ENCODE measurements around the gene INTS1. TPM values are rescaled to one million over a fixed set of nuclear protein-coding genes. Genes with fewer than 3 reads are reported as not detected.
A peak's percentile ranks its signal among the peaks of the same experiment; 100 is the strongest.

The INTS1 gene
- total RNA-seq, 1 donor, result 53.1 TPM

DNA sequence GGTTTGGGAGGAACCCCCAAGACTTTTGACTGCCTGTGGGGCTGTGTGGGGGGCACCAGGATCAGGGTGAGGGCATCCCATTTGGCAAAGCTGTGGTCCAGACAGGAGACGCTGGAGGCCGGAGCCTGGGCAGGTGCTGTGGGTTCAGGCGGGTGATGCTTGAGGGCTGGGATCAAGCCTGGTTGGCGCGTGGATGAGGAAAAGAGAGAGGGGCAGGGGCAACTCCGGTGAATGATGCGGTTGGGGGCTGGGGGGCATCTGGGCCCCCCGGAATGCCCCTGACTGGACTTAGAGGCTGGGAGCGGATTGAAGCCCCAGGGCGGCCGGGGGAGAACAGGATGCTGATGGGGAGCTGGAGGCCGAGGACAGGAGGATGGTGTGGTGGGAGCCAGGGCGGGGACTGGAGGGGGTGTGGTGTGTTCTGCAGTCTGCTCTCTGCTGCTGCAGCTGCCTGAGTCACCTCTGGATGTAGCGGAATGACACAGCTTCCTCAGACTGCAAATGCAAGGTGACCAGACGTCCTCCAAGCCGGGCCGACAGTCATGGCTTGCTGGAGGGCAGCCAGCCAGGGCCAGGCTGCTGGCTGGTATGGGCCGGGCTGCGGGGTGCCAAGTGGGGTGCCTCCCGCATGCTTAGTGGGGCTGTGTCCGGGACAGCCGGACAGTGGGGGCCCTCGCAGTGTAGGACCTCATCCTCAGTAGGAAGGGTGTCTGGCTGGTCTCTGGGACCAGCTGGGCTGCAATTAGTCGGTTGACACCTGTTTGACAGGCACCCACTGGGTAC is 29.5 kb upstream of the INTS1 start:
- DNase-seq (ENCODE audit: low read depth), result peak; percentile 77
- TF ChIP-seq, protein P1, sequence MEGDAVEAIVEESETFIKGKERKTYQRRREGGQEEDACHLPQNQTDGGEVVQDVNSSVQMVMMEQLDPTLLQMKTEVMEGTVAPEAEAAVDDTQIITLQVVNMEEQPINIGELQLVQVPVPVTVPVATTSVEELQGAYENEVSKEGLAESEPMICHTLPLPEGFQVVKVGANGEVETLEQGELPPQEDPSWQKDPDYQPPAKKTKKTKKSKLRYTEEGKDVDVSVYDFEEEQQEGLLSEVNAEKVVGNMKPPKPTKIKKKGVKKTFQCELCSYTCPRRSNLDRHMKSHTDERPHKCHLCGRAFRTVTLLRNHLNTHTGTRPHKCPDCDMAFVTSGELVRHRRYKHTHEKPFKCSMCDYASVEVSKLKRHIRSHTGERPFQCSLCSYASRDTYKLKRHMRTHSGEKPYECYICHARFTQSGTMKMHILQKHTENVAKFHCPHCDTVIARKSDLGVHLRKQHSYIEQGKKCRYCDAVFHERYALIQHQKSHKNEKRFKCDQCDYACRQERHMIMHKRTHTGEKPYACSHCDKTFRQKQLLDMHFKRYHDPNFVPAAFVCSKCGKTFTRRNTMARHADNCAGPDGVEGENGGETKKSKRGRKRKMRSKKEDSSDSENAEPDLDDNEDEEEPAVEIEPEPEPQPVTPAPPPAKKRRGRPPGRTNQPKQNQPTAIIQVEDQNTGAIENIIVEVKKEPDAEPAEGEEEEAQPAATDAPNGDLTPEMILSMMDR (IDR thresholded peaks at IDR 0.05; ENCODE audit: insufficient read depth, low read length), result no peak
- H3K4me3 ChIP-seq (ENCODE audit: low read depth, low read length), result peak overlapping the region; percentile 77

DNA sequence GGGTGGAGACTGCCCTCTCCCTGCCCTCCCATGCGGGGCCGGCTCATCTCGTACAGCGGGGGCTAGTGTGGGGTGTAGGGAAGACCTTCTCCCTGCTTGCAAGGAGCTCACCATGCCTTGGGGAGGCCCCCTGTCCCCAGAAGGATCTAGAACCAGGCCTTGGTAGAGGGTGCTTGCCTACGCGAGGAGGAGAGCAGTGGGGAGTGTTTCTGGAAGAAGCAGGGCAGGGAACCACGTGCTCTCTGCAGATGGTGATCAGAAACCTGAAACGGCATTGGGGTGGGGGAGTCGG is 29.0 kb upstream of the INTS1 start:
- TF ChIP-seq, protein P1 (IDR thresholded peaks at IDR 0.05; ENCODE audit: insufficient read depth, low read length), result no peak
- no peak for DNase-seq (ENCODE audit: low read depth)
- H3K4me3 ChIP-seq (ENCODE audit: low read depth, low read length), result peak overlapping the region; percentile 77

DNA sequence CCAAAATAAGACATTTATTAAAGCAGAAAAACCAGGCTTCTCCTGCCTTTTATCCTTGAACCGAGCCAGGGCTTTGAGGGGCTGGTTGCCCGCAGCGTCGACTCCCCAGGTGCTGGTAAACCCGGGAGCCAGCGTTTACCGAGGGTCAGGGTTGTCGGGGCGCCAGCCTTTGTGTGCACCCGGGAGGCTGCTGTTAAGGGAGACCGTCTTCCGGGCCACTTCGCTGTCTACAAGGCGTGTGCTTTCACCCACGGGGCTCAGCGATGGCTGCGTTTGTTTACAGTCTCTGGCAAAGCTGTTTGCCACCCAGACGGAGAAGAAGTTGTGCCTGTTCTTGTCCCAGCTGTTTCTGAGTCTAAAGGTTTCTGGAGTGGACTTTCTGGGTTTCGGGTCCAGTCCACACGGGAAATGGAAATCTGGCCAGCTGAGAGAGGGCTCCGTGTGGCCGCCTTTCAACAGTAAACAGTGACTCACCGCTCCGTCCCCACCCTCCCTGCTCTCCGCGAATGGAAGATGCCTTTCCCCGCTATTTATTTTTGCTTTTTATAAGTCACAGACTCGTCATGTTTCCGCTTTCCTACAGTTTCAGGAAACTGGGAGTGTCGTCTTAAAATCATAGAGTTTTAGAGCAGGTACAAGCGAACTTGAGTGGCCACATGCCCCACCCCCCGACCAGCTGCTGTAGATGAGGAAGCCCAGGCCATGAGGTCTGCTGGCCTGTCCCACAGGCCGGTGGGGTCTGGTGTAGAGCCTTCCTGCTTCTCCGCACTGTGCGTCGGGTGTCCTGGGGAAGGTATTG is 28.5 kb upstream of the INTS1 start:
- TF ChIP-seq, protein P1 (IDR thresholded peaks at IDR 0.05; ENCODE audit: insufficient read depth, low read length), result no peak
- peak; percentile 93 for DNase-seq (ENCODE audit: low read depth)
- peak overlapping the region; percentile 77 for H3K4me3 ChIP-seq (ENCODE audit: low read depth, low read length)

DNA sequence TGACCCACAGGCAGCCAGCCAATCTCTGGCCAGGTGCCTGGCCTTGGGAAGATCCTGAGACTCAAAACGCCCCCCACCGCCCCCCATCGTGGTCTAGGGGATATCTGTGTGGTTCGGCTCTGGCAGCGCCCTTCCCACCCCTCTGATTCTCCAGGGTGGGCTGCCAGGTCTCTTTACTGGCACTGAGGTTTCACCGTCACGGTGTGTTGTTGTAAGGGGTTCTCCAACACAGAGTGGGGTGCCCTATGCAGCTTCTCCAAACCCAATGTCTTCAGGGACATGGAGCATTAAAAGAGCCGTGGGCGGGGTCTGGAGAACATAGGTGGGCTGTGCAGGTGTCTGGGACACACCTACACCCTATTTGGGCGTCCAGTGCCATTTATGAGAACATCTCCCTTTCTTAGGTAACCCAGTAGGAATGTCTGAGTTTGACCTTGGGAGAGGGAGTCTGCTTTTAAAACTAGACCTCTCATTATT is 27.8 kb upstream of the INTS1 start:
- TF ChIP-seq, protein P1 (IDR thresholded peaks at IDR 0.05; ENCODE audit: insufficient read depth, low read length), result no peak
- DNase-seq (ENCODE audit: low read depth), result no peak
- H3K4me3 ChIP-seq (ENCODE audit: low read depth, low read length), result peak overlapping the region; percentile 77

DNA sequence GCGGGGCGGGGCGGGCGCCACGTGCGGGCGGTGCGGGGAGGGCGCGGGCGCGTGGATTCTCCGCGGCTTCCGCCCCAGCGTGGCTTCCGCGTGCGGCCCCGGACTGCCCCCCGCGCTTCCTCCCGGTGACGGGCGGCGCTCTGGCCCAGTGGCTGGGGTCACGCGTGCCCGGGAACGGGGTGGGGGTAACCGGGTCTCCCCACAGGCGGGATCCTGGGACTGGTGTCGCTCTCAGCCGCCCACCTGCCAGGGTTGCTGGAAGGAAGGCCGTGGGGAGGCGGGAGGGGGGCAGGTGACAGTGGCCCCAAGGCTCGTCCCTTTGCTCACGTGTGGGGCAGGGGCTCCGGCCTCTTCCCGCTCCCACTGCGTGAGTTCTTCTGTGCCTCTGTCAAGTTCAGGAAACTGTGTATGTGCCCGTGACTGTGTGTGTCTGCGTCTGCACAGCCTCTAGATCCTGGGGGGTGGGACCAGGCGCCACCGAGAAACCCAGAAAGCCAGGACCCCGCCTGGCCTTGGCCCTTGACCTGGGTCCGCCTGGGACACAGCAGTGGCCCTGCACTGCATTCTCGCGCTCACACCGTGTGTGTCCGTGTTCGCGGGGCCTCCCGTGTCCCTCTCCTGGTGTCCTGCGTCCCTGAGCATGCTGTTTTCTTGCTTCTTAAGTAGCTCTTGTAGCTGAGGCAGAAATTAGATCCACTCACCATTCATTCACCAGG is 27.2 kb upstream of the INTS1 start:
- peak overlapping the region; percentile 77 for H3K4me3 ChIP-seq (ENCODE audit: low read depth, low read length)
- TF ChIP-seq, protein P1 (IDR thresholded peaks at IDR 0.05; ENCODE audit: insufficient read depth, low read length), result no peak
- DNase-seq (ENCODE audit: low read depth), result no peak

DNA sequence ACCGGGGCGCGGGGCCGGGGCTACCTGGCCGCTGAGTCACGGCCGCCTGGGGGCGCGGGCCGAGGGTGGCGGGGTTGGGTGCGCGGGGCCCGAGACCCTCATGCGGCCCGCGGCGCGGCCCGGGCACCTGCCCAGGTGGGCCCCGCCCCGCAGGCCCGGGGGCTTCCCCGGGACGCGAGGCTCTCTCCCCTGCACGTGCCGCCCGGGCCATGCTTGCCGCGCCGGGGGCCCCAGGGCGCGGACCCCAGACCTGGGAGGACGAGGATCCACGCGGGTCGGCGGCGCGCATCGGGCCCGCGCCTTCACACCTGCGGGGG is 26.7 kb upstream of the INTS1 start:
- DNase-seq (ENCODE audit: low read depth), result no peak
- H3K4me3 ChIP-seq (ENCODE audit: low read depth, low read length), result peak overlapping the region; percentile 77
- TF ChIP-seq, protein P1 (IDR thresholded peaks at IDR 0.05; ENCODE audit: insufficient read depth, low read length), result no peak
